HG03442 (cell line): ENCODE results near the gene NRXN3.

Experiments used
- ATAC-seq: cut with Tn5 transposase; IDR thresholded peaks from one replicate; pipeline ENCODE4 v1.9.1; 2021; ENCODE audit warnings: mild to moderate bottlenecking, moderate library complexity; ENCODE audit not compliant: unreplicated experiment

The NRXN3 gene

DNA sequence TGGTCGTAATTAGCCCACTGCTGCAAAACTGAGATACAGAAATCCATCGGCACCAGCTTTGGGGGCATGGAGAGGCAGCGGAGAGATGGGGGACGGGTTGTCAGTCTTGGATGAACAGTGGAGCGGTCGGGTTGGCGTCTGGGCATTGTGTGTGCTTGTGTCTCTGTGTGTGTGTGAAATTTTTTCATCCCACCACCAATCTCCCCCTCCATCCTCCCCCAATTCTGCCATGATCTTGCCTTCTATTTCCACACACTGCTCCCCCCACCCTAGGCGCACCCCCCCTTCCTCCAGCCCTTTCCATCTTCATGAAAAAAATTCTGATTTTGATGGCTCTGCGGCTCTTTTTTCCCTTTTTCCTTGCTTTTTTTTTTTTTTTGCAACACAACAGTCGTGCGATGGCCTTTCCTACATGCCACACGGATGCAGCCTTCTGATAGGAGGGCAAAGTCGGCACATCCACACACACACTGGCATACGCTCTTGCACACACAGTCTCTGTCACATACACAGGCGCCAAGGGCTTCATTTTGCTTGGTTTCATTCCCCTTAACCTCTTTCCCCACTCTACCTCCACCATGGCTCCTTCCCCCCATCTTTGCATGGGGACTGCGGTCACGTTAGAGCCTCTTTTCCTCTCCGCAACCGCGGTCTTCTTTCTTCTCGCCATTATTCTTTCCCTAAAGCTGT, 3.3 kb downstream of the NRXN3 start:
- ATAC-seq: no peak

DNA sequence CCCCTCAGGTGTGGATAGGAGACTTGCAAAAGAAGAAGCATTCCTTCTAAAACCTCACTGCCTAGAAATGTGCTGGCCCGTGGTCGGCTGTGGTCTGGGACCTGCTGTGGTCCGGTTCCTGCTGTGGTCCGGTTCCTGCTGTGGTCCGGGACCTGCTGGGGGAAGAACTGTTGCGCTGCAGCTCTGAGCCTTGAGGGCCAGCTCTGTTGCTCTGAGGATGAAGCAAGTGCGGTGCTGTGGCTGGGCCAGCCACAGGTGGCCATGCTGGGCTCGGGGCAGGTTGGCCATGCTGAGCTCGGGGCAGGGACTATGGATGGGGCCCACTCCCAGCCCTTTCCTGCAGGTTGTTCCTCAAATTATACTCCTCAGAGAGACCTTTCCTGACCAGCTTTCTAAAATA, 5.2 kb downstream of the NRXN3 start:
- ATAC-seq: no peak

DNA sequence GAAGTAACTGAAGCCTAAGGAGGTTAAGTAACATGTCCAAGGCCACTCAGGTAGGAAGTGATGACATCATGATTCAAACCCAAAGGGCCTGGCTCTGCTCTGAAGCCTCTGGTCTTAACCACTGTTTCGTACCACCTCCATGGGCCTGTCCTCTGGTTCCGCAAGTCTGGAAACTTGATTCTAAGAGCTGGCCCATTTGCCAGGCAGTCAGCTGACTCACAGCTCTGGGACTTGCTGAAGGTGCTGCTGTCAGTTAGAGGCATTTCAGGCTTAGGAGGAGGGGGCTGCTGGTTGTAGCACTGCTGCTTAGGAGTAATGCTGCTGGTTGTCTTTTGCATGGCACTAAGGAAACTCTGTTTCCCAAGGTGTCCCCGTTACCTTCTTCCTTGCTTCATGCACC, 7.9 kb downstream of the NRXN3 start:
- ATAC-seq: no peak

DNA sequence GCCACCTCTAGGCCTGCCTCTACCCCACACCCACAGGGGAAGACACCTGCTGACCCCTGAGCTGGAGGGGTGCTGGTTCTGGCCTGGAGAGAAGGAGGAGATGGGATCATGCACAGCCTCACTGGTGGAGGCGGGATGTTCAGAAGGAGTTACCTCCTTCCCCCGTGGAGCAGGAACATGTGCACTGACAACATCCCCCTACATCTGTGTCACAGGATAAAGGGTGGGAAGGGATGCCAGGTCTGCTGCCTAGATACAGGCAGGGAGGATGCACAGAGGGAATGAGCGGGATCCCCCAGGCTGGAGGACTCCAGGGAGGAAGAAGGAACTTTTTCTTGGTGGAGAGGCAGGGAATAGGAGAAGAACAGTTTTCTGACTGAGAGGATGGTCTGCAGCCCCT, 8.8 kb downstream of the NRXN3 start:
- no peak for ATAC-seq

DNA sequence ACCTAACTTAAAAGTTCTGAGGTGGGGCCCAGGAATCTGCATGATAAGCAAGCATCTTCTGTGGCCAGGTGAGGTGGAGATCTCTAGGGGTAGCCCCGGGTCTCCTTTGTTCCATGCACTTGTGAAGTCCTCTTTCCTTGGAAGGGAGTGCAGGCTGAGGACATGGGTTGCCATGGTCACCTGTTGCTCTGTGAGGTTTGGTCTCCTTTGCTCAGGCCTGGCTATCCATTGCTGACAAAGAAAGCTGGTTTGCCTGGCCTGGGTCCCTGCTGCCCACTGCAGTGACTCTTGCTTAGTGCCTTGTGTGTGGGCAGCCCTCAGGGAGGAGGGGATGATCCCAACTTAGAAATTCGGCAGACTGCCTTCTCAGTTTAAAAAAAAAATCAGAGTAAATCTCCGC, 11.1 kb downstream of the NRXN3 start:
- no peak for ATAC-seq

DNA sequence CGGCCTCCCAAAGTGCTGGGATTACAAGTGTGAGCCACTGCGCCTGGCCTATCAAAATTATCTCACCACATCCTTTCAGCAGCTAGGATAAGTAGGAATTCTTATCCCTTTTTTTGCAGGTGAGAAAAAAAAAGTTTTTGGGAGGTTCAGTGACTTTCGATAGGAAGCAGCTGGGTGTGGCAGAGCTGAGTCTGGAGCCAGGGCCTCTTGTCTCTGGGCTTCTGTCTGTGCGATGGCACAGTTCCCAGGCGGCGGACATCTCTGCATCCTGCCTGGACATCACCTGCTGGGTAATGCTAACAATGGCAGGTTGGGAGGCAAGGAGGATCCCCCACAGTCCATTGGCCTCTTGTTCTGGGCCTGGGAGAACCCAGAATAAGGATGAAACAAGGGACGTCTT, 12.5 kb downstream of the NRXN3 start:
- no peak for ATAC-seq

DNA sequence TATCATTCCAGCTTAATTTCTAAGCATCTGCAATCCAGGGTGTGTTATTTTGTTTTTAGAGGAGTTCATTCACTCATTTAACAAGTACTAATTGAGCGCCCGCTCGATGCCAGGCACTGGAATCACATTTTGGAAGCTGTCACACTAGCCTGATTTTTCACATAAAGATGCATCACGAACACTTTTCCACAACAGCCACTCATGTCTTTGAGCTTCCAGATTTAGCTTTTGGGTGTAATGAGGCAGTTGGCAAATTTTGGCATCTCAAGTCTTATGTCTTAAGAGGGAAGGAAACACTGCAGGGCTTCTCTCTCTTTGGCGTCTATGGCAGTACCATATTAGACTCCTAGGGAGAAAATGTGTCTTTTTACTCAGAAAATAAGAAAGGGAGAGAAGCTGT, 14.0 kb downstream of the NRXN3 start:
- no peak for ATAC-seq

DNA sequence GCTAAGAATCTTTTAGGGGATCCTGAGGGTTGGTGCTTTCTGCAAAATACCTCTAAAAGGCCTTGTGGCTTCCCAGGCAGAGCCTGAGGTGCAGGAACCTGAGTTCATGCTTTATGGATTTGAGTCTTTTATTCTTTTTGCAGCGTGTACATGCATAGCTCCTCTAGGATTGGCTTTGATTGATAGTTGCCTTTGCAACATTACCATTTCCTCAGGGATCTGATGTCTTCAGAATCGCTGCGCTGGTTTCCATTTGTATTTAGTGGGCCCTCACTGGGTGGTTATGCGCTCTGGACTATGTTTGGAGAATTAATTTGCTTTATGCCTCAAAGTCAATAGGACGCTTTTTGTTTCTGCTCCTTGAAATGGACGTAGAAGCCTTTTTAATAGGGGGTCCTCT, 16.1 kb downstream of the NRXN3 start:
- ATAC-seq: no peak

DNA sequence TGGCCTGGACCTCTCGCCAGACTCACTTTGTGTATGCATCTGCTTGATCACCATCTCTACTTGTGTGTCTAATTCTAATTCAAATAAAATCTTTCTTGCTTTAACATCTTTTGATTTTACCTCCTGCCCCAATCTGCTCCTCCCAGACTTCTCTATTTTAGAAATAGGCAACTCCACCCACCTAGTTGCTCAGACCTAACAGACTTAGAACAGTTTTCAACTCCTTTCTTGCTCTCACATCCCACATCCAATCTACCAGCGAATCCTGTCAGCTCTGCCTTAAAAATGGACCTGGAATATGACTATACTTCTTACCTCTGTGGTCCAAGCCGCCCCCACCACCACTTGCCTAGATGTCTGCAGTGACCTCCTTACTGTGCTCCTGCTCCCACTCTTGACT, 18.7 kb downstream of the NRXN3 start:
- ATAC-seq: no peak

DNA sequence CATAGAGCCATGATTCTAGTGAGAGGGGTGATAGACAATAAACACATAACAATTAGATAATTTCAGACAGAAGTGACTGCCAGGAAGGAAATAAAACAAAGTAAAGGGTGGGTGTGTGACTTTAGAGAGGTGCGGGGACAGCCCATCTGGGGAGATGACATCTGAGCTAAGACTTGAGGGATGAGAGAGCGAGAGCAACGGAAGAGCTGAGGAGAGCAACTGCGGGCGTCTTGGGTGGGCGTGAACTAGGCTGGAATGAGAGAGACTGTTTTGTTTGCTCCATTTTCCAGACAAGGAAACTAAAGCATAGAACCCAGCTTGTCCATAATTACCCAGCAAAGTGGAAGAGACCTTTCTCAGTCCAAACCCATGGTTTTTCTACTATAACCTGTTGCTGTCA, 25.3 kb downstream of the NRXN3 start:
- ATAC-seq: no peak

DNA sequence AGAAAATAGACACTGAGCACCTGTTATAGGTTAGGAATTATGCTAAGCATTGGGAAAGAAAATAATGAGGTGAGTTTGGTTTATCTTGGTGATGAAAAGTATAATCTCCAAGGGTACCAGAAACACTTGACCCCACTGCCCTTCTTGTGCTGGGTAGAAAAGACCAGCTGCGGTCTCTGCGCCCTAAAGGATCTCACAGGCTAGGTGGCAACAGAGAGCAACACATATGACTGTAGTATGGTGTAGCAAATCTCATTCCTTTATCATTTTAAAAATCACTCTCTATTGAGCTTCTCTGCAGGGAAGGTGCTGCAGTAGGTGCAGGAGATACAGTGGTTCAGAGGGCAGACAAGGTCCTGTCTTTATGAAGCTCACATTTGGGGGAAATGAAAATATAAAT, 26.1 kb downstream of the NRXN3 start:
- no peak for ATAC-seq

DNA sequence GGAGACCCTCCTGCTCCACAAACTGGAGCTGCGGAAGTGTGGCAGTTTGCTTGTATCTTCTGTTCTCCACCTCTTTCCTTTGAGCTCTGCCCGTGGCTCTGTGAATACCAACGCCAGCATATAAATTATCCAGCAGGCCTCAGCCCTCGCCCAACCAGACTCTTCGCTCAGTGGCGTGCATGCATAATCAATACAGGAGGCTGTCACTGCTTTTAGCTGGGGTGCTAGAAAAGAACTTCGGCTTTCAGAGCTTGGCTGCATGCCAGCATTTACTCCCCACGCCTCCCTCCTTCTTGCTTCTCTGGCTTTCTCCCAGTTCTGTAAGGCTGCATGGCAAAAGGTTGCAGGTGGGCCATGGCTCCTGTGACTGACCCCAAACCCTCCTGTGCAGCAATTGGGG, 26.9 kb downstream of the NRXN3 start:
- no peak for ATAC-seq

DNA sequence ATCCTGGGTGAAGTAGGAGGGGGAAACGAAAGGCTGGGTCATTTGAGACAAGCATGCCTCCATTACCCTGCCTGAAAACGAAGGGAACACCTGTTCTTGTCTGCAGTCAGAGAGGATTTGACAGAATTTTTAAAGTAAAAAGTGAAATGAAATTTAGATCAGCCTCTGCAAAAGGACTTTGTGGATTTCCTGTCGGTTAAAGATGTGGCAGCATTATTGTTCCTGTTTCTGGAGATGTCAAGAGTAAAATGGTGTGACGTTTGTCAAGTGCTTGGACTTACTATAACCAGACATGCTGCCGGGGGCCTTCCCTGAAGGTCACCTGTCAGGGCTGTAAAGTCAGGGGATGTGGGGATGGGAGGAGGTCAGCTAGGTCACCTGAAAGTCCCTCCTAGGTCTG, 32.0 kb downstream of the NRXN3 start:
- ATAC-seq: no peak

DNA sequence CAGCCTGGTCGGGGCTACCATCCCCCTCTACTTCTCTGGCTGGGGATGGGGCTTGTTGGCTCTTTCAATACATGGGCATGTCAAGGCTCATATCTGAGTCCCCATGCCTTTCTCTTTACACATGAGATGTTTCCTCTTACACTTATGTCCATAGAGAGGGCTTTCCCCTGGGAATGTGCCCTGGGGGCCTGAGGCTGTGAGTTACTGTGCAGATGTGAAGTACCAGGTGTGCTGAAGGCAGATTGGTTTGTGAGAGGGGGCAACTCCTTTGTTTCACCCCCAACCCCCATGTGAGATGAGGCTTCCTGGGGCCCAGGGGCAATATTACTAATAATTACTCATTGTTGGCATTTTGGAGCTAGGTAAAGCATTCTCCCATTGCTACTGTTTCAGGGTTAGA, 32.8 kb downstream of the NRXN3 start:
- ATAC-seq: no peak

DNA sequence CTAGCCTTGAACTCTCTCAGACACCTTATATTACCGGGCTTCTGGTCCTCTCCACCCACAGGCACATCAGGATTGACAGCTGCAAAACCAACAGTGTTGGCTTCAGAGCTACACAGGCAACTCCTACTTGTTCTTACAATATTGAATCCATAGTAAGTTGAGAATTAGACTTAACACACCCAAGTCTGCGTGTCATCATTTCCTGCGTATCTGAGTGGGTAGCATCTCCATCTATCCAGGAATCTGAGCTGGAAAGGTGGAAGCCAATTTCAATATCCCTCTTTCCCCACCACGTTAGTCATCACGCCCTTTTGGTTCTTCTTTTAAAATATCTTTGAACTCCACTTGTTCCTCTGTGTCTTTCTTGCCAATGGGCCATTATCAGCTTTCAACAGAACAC, 37.2 kb downstream of the NRXN3 start:
- no peak for ATAC-seq

DNA sequence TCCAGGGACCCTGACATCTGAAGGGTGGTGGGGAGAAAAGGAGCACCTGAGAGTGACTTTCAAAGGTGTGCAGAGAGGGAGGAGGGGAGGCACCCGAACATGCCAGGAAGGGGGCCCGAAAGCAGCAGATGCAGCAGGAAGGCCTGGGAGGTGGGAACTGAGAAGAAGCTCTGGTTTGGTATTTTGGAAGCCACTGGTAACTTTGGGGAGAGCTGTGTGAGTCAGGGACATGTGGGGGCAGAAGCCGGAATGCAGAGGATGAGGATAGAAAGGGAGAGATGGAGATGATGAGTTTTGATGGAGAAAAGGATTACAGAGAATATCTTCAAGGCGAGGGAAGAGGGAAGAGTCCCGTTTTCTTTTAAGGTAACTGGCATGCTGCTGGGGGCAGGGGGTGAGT, 50.1 kb downstream of the NRXN3 start:
- ATAC-seq: no peak

DNA sequence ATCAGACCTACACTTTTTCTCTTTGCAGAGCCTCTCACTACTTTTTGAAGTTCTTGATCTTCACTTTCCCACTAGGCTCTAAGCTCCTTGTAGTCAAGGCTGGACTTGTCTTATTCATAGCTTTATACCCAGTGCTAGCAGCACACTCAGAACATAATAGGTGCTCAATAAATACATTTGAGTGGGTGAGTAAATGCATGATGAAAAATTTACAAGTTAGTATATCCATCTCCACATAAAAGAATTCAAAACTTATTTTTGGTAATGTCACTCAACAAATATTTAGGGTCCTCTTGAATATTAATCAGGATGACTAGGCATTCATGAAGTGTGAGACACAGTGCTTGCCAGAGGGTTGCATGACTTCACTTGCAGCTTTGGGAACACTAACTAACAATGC, 52.6 kb downstream of the NRXN3 start:
- ATAC-seq: no peak

DNA sequence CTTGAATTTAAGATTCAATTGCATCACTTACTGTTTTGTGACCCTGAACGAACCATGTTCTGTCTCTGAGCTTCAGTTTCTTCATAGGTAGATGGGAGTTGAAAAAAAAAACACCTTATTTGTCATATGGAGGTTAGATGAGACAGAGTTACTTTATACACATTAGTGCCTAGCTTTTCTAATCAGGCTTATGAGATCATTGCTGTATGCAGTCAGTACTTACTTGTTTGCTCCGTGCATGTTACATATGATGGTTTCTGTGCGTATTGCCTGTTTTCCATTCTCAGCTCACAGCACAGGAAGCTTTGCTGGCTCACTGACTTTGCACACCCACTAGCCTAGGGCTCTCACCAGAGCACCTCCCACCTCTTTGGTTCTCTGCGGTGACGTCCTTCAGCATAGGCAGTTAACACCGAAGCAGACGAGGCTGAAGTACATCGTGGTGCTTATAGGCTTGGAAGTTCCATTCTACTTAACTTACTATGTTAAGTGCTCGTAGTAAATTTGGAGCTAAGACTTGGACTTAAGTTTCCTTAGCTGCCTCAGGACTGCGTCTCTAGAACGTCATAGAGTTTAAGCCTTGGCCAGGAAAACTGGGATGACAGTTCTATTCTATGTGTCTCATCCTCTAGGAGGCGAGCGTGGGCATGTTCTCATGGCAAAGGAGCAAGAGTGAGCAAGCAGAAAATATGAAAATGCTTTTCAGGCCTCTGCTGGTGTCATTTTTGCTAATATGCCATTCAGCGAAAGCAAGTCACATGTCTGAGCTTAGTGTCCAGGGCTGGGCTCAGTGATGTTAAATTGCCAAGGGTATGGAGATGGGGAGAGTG, 57.3 kb downstream of the NRXN3 start:
- no peak for ATAC-seq

DNA sequence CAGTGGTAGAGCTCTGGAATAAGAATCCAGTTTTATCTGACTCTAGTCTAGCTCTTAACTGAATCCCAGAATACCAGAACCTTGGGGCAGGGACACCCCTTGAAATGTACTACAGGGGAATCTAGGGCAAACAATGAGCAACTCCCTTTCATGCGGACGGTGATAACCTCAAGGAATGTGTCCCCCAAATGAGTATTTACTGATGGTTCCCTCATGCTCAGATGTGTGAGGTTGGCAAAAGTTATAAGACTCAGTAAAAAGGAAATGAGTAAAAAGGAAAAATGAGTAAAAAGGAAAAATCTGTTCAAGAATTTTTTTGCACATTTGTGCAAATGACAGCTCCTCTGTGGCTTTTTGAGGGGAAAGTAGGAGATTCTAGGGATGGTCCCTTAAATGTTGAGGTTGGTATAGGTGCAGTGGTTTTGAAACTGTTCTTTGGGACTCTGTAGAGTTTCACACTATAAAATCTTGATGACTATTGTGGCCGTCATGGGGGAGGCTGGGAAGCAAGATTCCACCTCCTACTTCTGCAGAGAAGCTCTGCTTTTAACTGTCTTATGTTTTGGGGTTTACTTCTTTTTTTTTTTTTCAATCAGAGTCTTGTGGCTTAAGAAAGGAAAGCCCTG, 58.6 kb downstream of the NRXN3 start:
- no peak for ATAC-seq

DNA sequence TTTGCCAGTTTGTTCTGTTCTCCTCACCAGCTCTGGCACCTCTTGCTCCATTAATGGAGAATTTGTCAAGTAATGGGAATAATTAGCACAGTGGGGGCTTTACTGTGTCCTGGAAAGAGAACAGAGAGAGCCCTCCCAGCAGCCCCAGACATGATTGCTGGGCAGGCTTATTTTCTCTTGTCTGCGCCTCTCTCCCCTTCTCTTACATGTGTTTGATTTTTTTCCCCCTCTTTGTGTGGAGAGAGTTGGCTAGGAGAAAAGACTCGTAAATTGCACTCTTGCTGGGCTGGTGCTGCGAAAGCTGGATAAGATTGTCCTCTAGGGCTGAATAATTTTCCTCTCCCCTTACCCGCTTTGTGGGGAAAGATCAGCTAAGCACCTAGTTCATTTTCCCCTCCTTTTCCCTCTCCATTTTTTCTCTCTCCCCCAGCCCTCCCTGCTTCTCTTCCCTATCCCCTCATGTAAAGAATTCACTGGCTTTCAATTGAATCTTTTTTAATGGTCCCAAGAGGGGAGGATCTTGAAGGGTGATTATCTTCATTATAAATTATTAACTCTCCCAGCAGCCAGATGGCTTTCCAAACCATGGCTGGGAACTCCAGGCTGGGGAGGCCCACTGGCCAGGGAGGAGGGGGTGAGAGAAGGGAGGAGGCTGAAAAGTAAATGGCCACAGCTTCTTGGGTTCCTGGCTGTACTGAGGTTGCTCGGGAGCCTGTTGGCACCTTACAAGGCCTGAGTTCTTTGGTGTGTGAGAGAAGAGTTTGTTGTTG, 62.2 kb downstream of the NRXN3 start:
- no peak for ATAC-seq

DNA sequence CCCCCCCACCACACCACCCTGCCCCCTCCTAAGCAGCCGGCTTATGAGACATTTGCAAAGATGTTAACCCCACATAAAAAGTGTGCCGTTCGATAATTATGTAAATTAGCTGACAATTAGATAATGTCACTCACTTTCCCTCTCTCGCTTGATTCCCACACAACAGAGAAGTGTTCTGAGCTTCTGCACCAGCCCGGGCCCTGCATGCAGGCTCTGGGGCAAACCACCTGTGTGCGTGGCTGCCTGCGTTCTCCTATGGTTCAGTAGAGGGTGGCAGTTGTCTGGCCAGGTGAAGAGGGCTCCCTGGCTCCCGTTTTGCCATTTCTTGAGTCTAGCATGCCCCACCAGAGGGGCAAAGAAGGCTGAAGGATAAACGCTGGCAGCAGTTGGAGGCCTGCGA, 68.0 kb downstream of the NRXN3 start:
- no peak for ATAC-seq
